Left renal cortex interstitium (tissue), 4 donors: Measurements from ENCODE around the gene DUSP10. TPM values are rescaled to one million over a fixed set of nuclear protein-coding genes. Genes with fewer than 3 reads are reported as not detected.
A peak's percentile ranks its signal among the peaks of the same experiment; 100 is the strongest.

Source experiments
- DNase-seq, 4 donors: peaks; one replicate each; pipeline ENCODE4 v3.0.0-alpha.2; 2013; ENCODE audit warnings: low read depth in 4 of 4, low spot score in 2 of 4, missing footprints in 1 of 4
- polyA plus RNA-seq, 4 donors: library from polyadenylated mRNA; unstranded; fragments of 120-200 nt; gene quantifications; one replicate each; pipeline ENCODE4 v1.2.1, GENCODE V29; 2013; ENCODE audit not compliant: insufficient read length in 4 of 4

DUSP10 gene
- 1 to 10 TPM; 2.9 to 4.7 (median 3.3) TPM for polyA plus RNA-seq

DNA sequence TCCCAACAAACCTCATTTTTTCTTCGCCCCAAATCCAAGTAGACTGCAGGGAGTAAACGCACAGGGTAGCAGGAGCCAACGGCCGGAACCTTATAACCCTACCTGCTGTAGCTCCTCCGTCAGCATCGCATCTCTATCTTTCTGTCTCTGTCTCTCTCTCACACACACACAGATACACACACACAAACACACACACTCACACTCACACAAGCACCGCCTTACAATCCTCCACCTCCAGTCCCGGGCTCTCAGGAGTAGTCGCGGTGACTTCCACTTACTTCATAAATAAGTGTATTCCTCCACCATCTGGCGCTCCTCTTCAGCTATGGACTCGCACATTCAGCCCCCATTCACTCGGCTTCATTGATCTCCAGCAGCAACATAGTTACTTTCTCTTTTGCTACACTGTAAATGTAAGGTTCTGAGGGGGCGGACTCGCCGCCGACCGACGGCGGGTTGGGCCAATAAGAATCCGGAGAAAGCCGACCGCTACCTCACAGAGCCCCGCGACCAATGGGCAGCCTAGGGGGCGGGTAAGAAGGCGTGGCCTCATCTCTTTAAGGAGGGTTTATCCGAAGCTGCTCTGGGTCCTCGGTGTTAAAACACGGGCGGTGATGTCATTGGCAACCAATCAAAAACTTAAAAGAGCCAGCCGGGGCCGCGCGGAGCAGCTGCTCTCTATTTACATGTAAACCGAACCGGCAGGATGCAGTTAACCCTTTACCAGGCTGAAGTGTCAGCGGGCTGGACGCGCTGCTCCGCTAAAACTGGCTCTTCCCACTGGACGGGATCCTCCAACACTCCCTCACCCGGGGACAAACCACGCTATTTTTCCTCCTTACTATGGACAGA is at the start of gene DUSP10:
Gene DUSP10, minus strand, starts transcription at position 387 of the 852 bp plus-strand sequence. CDS start 2,345 bp downstream, outside the sequence.
- peak; percentile 98 to 99 (median 99) for DNase-seq

DNA sequence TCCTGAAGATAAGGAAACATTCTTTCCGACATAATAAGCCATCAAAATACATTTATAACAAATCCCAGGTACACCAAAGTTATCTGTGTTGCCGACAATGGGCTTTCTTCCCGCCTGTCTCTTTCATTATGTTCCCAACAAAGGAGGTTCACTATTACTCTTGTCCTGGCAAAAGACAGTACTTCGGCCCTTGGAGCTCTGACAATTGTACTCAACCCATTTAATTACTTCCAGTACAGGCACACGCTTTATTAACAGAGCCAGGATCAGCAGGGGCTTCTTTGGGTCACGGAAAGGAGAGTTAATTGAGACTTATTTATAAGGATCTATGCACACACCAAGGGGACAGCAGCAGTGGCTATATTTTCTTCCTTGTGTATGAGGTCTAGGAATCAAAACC is 46.6 kb upstream of the DUSP10 start:
- no peak for DNase-seq

DNA sequence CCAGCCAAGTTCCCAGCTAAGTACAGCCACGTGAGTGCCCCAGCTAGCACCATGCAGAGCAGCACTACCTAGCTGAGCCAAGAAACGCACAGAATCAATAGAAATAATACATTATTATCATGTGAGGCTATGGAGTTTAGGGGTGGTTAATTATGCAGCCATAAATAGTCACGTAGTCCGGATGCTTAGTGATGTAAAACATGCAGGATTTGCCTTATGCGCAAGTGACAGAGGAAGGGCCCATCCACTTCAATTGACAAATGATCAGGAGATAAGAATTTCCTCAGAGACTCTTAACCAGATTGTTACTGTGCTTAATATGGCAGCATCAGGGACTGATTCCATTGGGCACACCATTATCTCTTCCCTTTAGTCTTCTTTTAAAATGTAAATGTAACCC is 44.8 kb upstream of the DUSP10 start:
- DNase-seq, result no peak

DNA sequence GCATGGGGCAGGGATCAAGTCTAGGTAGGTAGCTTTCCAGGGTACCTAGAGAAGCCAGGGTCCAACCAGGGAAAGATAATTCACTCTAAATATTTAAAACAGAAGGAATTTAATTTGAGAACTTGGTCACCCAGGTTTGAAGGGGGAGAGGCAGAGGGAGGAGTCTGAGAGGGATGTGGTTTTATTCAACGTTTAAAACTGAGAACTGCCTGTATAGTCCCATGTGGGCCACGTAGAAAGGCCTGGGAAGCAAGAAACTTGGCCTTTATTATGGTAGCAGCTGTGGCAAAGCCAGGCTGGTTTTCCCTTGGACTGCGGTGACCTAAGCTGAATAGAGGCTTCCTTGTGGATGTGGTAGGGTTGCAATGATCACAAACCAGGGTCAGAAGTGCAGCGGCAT is 42.0 kb upstream of the DUSP10 start:
- no peak for DNase-seq

DNA sequence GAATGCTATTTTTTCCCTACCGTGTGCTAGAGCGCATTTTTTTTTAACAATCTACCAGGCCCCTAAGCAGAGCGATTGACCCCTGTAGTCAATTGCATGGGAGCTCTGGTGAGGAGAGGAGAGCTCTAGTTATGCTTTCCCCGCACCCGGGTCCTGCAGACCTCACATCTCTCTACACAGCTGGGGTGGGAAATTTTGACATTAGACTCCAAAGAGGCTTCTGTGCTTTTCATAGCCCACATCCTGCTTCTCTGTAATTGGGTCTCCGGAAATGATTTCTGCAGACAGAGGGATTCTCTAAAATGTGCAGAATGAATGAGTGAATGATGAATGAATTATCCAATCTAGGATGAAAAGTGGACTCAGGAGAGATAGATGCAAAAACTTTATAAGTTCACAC is 41.5 kb upstream of the DUSP10 start:
- no peak for DNase-seq

DNA sequence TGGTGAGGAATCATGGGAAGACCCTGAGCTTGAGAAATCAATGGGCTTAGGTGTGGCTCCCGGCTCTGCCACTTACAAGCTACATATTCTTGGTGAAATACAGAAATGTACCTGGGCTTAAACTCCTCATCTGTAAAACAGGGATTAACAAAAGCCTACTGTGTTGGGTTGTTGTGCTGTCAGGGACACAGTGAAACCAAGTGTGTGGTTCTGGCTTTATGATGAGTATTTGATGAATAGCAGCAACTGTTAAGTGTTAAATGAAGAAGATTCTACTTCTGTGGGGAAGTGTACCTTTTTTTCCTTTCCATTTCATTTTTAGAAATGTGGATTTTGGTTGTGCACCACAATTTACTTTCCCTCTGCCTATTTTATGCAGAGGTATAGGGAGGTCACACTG is 41.1 kb upstream of the DUSP10 start:
- DNase-seq, result no peak

DNA sequence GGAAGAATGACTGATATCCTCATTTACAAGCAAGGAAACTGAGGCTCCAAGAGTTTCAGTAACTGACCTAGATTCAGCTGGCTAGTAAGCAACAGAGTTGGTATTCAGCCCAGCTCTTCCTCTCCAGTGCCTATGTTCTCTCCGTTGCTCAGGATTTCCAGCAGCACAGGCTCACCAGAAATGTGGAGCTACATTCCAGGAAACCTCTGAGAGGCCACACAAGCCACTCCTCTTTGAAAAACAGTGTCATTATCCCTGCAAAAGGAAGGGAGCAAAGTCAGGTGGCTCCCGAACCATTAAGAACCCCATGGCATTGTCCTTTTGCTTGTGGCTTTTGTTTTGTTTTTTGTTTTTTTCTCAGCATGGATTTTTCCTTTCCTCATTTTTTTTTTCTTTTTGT is 40.6 kb upstream of the DUSP10 start:
- no peak for DNase-seq

DNA sequence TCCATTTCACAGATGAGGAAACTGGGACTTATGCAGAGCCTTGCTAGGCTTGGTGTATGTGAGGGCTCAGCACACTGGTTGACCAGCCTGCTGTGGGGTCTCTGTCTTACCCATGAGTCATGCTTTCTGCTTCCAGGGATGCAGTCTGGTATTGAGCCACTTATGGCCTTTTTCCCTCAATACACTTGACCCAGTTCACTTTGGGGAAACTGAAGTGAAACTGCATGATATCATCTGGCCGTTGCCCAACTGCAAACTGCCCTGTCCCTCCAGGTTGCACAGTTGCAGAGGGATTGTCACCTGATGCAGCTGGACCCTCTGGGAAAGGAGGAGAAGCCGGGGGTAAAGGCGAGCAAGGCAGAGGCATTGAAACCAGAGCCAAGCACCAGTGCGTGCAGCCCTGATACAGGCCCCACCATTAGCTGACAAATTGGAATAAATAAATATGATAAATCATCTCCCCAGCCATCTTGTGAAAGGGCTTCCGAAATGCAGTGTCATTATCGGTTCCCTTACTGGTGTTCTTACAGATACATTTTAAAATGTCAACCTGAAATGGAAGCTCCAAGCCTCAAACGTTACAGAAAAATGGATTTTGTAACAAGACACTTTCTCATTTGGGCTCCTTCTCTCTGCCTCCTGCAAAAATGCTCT is 39.3 kb upstream of the DUSP10 start:
- DNase-seq, result no peak

DNA sequence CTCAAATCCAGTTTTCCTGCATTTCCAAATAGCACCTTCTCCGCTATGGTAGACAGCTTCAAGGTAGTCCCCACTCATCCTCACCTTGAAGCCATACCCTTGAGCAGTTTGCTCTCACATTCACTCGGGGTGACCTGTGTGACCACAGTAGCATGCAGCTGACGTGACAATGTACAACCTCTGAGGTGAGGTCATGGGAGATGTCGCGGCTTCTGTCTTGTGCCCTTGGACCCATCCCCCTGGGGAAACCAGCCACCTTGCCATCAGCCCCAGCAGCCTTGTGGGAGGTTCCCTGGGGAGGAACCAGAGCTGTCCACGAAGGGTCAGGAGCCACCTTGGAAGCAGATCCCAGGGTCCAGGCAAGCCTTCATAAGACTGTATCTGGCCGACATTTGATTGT is 38.3 kb upstream of the DUSP10 start:
- no peak for DNase-seq

DNA sequence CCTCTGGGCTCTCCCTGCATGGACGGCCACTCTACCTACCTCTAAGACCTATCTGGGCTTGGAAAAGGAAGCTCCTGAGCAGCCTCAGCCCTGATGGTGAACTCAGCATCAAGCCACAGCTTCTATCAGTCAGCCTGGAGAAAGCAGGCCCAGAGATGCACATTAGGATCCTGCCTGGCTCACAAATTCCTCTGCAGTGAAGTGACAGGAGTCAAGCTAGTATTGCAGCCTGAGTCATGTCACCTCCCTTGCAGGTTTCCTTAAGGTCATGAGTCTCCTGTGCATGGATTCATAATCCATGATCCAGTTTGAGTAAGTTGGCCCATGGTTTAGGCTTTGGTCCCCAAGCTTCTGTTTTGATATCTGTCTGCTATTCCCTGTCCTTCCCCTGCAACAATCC is 37.9 kb upstream of the DUSP10 start:
- DNase-seq, result no peak

DNA sequence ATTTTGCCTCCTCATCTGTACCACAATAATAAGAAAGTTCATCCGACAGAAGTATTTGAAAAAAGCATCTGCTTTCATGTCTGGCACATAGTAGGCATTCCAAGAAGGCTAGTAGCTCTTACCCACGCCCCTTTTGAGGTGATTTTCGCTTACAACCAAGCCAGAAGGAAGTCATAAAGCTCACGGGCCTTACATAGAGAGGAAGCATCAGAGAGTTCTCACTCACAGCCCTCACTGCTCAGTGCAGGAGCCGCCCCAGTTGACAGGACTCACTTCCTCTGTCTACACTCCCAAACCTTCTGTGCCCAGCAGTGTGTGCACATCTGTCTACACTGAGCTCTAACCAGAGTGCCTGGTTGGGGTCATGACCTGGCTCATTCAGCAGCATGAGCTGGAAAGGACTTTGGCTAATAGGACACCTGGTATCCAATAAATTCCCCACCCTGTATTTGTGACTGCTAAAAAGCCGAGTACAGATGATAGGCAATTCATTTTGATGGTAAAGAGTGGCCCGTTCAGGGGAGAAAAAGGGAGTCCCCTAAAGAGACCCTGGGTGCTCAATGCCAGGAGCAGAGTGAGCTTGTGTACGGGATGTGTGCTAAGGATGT is 36.8 kb upstream of the DUSP10 start:
- DNase-seq, result no peak

DNA sequence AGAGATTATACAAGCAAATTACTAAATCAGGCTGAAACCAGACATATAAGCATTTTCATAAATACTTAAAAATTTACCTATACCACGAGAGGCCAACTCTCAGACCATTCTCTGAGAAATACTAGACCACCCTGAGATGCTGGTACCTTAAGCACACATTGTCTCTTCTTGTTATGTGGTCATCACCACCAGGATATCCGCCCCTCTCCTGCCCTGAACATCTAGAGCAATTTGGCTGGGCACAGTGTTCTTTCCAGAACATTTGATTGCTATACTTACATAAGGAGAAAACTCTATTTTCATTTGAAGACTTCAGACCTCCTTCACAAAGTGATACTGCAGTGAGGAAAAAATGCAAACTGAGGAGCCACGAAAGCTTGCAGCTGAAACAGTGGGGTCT is 36.2 kb upstream of the DUSP10 start:
- DNase-seq, result no peak

DNA sequence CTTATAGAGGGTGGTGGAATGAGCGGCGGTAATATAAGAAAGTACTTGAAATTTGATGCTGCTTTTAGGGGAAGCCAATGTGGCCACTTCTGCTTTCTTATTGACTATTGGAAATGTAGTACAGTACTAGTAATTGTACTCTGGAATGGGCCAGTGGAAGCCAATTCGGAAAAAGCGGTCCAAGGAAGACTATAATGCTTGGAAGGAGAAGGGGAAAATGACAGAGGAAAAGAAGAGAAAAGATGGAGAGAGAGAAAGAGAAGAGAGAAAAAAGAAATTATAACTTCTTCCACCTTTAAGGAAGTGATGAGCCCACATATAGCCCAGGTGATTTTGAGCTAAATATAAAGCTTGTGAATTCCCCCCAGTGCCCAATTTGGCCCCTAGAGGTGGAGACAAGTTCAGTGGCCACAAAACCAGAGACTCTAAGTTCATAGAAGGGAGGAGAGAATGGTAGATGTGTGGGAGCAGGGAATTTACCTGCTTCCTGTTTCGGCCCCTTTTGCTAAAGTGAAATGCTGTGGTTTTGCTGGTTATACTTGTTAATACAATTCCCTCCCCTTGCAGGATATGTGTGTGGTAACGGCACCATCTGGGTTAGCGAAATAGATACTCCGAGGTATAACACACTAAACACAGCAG is 35.7 kb upstream of the DUSP10 start:
- no peak for DNase-seq

DNA sequence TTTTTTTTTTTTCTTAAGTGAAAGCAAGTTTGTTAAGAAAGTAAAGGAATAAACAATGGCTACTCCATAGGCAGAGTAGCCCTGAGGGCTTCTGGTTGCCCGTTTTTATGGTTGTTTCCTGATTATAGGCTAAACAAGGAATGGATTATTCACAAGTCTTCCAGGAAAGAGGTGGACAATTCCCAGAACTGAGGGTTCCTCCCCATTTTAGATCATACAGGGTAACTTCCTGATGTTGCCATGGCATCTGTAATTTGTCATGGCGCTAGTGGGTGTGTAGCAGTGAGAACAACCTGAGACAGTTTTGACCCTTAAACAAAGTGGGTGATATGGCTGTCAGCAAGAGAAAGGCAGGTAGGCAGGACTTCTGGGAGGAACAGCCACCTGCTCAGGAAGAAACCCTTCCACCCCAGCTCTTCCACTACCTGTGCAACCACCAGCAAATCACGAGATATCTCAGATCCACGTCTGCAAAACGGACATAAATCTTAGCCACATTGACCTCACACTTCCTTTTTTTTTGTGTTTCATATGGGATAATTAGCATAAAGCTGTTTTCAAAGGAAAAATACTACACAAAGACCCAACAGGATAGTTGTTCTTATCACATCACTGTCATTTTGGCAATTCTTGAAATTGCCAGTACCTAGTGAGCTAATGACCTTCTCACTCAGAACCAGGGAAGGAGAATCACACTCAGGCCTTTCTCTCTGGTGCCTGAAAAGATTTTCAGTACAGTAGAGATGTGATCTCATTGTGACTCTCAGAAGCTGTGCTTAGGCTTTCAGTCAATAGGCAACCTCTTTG is 34.8 kb upstream of the DUSP10 start:
- no peak for DNase-seq

DNA sequence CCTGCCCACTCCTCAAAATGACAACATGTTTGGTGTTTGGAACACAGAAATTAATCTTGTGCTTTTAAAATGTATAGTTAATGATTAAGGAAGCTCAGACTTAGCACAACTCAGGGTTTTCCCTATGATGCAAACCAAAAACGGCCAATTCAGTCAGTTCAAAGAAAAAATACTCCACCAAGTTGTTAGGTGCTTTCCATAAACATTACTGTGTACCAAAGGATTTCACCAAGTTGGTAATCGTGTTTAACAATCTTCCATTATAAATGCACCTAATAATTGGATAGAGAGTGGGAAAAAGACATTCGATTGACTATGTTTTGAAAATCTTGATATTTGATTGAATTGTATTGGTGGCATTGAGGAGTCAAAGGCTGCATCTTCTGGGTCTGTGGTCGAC is 33.3 kb upstream of the DUSP10 start:
- no peak for DNase-seq

DNA sequence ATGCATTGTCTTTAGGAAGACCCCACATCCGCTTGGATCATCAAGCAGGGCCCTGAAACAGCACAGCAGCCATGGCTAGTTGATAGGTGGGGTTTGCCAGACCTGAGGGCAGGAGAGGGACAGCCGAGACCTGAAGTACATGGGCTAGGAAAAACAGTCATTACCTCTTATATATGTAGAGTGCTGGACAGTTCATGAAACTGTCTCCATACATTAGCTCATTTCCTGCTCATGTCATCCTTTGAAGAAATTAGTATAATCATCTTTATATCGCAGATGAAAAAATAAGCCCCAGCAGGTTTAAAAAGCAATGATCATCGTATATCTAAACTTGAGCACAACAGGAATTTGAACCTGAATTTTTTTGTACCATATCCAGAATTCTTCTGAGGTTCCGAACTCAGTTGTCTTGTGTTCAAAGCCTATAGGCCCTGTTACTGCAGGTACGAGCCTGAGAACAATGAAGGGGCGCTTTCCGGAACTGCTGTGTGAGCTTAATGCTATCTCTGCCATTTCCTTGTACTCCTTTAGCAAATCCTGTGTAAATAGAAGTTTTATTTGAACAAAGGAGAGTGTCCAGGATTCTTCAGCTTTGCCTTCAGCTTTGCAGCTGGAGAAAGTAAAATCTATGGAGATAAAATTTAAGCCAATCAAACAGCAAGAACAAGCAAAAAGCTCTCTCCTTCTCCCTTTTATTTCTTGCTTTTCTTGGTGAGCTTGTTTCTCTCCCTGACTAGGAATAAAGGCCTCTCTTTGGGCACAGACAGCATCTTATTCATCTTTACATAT is 32.4 kb upstream of the DUSP10 start:
- no peak for DNase-seq

DNA sequence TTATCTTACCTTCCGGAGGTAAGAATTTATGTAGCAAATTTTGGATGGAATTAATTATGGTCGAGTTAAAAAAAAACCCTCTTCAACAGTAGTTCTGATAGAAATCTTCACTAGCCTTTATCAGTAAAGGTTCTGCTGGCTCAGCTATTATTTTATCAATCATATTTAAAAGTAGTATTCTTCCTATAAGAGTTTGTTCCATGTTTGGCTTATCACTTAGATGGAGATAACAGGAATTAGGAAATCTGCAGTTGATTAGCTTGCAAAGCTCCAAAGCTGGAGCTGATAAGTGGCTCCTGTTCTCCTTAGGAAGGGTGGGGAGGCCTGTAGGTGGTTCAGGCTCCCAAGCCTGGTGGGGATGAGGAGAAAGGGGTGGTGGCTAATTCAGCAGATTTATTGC is 31.5 kb upstream of the DUSP10 start:
- no peak for DNase-seq

DNA sequence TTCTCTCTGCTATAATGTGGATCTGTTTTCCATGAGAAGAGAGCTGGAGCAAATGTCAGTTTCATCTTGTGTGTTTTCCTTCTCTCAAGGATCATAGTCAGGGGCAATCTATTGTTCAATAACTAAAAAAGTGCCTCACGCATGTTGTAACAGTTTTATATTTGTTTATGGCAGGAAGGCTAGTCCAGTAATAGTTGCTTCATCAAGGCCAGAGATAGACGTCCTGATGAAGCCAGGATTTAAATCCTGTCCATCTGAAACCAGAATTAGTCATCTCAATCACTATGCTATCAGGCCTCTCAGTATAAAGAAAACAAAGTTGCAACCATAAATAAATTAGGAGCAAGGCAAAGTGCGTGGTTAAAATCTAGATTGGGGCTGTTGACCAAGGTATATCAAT is 30.2 kb upstream of the DUSP10 start:
- no peak for DNase-seq

DNA sequence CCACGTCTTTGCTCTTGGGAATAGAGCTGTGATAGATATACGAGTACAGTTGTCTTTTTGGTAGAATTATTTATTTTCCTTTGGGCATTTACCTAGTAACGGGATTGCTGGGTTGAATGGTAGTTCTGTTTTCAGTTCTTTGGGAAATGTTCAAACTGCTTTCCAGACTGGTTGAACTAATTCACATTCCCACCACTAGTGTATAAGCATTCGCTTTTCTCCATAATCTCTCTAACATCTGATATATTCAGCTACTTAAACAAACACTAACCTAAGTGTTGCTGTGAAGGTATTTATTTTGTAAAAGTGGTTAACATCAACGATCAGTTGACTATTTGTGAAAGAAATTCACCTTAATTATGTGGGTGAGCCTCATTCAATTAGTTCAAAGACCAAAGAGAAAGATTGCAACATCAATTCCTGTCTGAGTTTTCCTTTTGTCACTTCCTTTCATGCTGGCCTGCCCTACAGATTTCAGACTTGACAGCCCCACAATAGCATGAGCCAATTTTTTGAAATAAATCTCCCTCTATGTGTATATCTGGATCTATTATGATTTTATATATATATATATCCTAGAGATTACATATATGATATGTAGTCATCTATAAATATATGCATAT is 26.7 kb upstream of the DUSP10 start:
- DNase-seq, result no peak
